Ascending aorta (tissue), 2 donors: ENCODE measurements around the gene GRM1. TPM values are rescaled to one million over a fixed set of nuclear protein-coding genes. Genes with fewer than 3 reads are reported as not detected.

Experiments used
- DNase-seq, 2 donors: peaks; one replicate each; pipeline ENCODE4 v3.0.0-alpha.2; 2019; ENCODE audit warnings: low spot score in 2 of 2
- H3K27ac ChIP-seq, 2 donors: fragments of 200-600 bp; sonication (generic); one replicate each; pipeline ENCODE4 v1.5.1; 2016 to 2017; ENCODE audit warnings: mild to moderate bottlenecking in 1 of 2
- H3K27me3 ChIP-seq: fragments of 200-600 bp; sonication (generic); one replicate; pipeline ENCODE4 v1.5.1; 2017
- H3K36me3 ChIP-seq, 2 donors: fragments of 200-600 bp; sonication (generic); one replicate each; pipeline ENCODE4 v1.5.1; 2016
- H3K4me1 ChIP-seq, 2 donors: fragments of 200-600 bp; sonication (generic); one replicate each; pipeline ENCODE4 v1.5.1; 2016 to 2017; ENCODE audit warnings: mild to moderate bottlenecking in 1 of 2
- H3K4me3 ChIP-seq, 2 donors: fragments of 200-600 bp; sonication (generic); one replicate each; pipeline ENCODE4 v1.5.1; 2016 to 2017; ENCODE audit warnings: mild to moderate bottlenecking in 1 of 2
- H3K9me3 ChIP-seq, 2 donors: fragments of 200-600 bp; sonication (generic); one replicate each; pipeline ENCODE4 v1.5.1; 2016
- intact Hi-C: fragments of 100-400 bp; cut with DNase I; formaldehyde crosslinking; loops from one replicate; pipeline ENCODE4 v1.15.1; 2023
- total RNA-seq: library from RNA; depleted of rRNA; stranded (reverse); fragments of >200 nt; gene quantifications from one replicate; pipeline ENCODE4 v1.1.0, GENCODE V29; 2016
- TF ChIP-seq, protein P1 (sequence below), 3 experiments: fragments of 200-600 bp in 2 of 3; fragments of 450-650 bp in 1 of 3; sonication (generic) in 2 of 3; IDR thresholded peaks; one replicate each; pipeline ENCODE4 v1.5.1; 2016 to 2019; ENCODE audit warnings: antibody characterized with exemption in 3 of 3, mild to moderate bottlenecking in 1 of 3, moderate library complexity in 1 of 3

The GRM1 gene
- total RNA-seq, 1 donor from 2014 or later: not detected

- TF ChIP-seq, protein P1, sequence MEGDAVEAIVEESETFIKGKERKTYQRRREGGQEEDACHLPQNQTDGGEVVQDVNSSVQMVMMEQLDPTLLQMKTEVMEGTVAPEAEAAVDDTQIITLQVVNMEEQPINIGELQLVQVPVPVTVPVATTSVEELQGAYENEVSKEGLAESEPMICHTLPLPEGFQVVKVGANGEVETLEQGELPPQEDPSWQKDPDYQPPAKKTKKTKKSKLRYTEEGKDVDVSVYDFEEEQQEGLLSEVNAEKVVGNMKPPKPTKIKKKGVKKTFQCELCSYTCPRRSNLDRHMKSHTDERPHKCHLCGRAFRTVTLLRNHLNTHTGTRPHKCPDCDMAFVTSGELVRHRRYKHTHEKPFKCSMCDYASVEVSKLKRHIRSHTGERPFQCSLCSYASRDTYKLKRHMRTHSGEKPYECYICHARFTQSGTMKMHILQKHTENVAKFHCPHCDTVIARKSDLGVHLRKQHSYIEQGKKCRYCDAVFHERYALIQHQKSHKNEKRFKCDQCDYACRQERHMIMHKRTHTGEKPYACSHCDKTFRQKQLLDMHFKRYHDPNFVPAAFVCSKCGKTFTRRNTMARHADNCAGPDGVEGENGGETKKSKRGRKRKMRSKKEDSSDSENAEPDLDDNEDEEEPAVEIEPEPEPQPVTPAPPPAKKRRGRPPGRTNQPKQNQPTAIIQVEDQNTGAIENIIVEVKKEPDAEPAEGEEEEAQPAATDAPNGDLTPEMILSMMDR (IDR thresholded peaks at IDR 0.05): no peak
- Histone ChIP-seq H3K9me3 (no peaks in the 10 kb centered on the region), H3K27me3 (no peaks in the 10 kb centered on the region), H3K36me3 (no peaks in the 10 kb centered on the region), H3K27ac (no peak overlapping the region), H3K4me1 (no peaks in the 10 kb centered on the region), H3K4me3 (no peak overlapping the region)
- intact Hi-C loops: no loop called here
- DNase-seq: no peak
Measured at GRCh38 chr6:146402476-146402875, 373.6 kb downstream of the GRM1 start.

DNA sequence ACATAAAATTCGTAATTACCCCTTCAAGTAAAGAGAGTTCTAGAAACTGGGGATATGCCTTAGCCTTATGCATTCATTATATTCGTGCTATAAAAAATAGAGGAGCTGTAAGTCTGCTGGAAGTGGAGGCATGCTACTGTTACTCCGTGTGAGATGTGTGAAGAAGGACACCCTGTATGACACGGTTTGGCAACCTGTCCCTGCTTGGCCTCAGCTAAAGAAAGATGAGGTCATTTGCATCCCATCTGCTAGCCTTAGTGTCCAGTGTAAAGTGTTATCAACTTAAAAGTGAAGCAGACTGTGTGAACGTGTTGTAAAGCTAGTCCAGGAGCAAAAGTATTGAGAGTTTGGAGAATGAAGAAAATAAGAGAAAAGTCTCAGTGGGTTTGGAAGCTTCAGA is 379.7 kb downstream of the GRM1 start:
- Histone ChIP-seq H3K4me1 (no peaks in the 10 kb centered on the region), H3K36me3 (no peaks in the 10 kb centered on the region), H3K9me3 (no peaks in the 10 kb centered on the region), H3K4me3 (no peak overlapping the region), H3K27me3 (no peaks in the 10 kb centered on the region), H3K27ac (no peak overlapping the region)
- intact Hi-C loops: no loop called here
- no peak for DNase-seq
- TF ChIP-seq, protein P1 (IDR thresholded peaks at IDR 0.05): no peak

GRCh38 chr6:146410851-146411595 is 382.2 kb downstream of the GRM1 start:
- no peak overlapping the region for H3K27ac ChIP-seq
- intact Hi-C loops: no loop called here
- H3K4me3 ChIP-seq: no peak overlapping the region
- no peaks in the 10 kb centered on the region for H3K36me3 ChIP-seq
- H3K27me3 ChIP-seq: no peaks in the 10 kb centered on the region
- no peaks in the 10 kb centered on the region for H3K4me1 ChIP-seq
- no peaks in the 10 kb centered on the region for H3K9me3 ChIP-seq
- TF ChIP-seq, protein P1 (IDR thresholded peaks at IDR 0.05): no peak
- no peak for DNase-seq

GRCh38 chr6:146419576-146419975 is 390.7 kb downstream of the GRM1 start:
- Histone ChIP-seq H3K4me1 (no peaks in the 10 kb centered on the region), H3K27me3 (no peaks in the 10 kb centered on the region), H3K4me3 (no peak overlapping the region), H3K9me3 (no peaks in the 10 kb centered on the region), H3K36me3 (no peaks in the 10 kb centered on the region), H3K27ac (no peak overlapping the region)
- DNase-seq: no peak
- TF ChIP-seq, protein P1 (IDR thresholded peaks at IDR 0.05): no peak
- intact Hi-C loops: no loop called here

DNA sequence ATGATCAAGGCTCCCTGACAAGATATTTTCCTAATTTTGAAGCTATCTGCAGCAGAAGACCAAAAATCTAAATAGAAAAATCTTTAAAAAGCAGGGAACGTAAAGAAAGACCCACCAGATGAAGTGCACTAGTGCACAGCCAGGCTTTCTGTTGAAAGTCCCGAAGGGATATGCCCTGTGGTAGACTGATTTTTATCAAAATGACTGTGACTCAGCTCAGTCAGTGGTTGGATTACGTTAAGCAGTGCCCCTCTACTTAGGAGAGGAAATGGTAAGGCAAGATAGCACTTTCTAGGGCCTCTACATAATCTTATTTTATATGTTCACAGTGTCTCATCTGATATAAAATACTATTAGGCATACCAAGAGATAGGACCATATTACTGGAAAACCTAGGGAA is 391.4 kb downstream of the GRM1 start:
- Histone ChIP-seq H3K27ac (no peak overlapping the region), H3K27me3 (no peaks in the 10 kb centered on the region), H3K4me3 (no peak overlapping the region), H3K4me1 (no peaks in the 10 kb centered on the region), H3K9me3 (no peaks in the 10 kb centered on the region), H3K36me3 (no peaks in the 10 kb centered on the region)
- intact Hi-C loops: no loop called here
- TF ChIP-seq, protein P1 (IDR thresholded peaks at IDR 0.05): no peak
- DNase-seq: no peak
